Right lobe of liver (tissue), 6 donors: ENCODE measurements around the gene PYCR2. TPM values are rescaled to one million over a fixed set of nuclear protein-coding genes. Genes with fewer than 3 reads are reported as not detected.

Experiments used
- ATAC-seq, 4 donors: fragments of 200-7000 bp; cut with Tn5 transposase; one replicate each; pipeline ENCODE4 v1.9.1; 2020; ENCODE audit warnings: mild to moderate bottlenecking in 4 of 4, moderate library complexity in 4 of 4
- DNase-seq, 3 donors: peaks; one replicate each; pipeline ENCODE4 v3.0.0-alpha.2; 2020
- H3K27ac ChIP-seq, 3 donors: fragments of 200-600 bp; one replicate each; pipeline ENCODE4 v1.8.0; 2022
- H3K27me3 ChIP-seq, 2 donors: fragments of 200-600 bp; one replicate each; pipeline ENCODE4 v1.8.0; 2022
- H3K36me3 ChIP-seq, 4 donors: fragments of 200-600 bp; sonication (generic) in 1 of 4; one replicate each; pipeline versions ENCODE4 v1.5.1 to v1.8.0; 2017 to 2022; ENCODE audit warnings: control low read depth in 1 of 4
- H3K4me1 ChIP-seq, 4 donors: fragments of 200-600 bp; sonication (generic) in 1 of 4; one replicate each; pipeline versions ENCODE4 v1.5.1 to v1.8.0; 2017 to 2022; ENCODE audit warnings: control low read depth in 1 of 4
- H3K4me3 ChIP-seq, 3 donors: fragments of 200-600 bp; one replicate each; pipeline ENCODE4 v1.8.0; 2022
- H3K9me3 ChIP-seq, 4 donors: fragments of 200-600 bp; sonication (generic) in 1 of 4; one replicate each; pipeline versions ENCODE4 v1.5.1 to v1.8.0; 2017 to 2022; ENCODE audit warnings: control low read depth in 1 of 4
- POLR2A ChIP-seq: fragments of 450-650 bp; IDR thresholded peaks from one replicate; pipeline ENCODE4 v1.6.1; 2017; ENCODE audit warnings: antibody characterized with exemption, mild to moderate bottlenecking
- WGBS: methylation state at CpG from one replicate; pipeline ENCODE4 v1.1.6; 2018; ENCODE audit warnings: low coverage, low lambda C conversion rate; ENCODE audit not compliant: insufficient coverage; ENCODE audit errors: missing lambda C conversion rate; 5-methylcytosine and 5-hydroxymethylcytosine counted together
- intact Hi-C, 2 donors: fragments of 100-400 bp; cut with DNase I; formaldehyde crosslinking; loops; one replicate each; pipeline versions ENCODE4 v1.11.2 to v1.14.1; 2022
- total RNA-seq, 6 experiments: library from RNA; depleted of rRNA in 2 of 6; stranded (reverse); fragments of >200 nt in 2 of 6; fragmentation: NEBNext Ultra II Directional in 3 of 6; extraction: Animal tissue kit (Norgen Biotek cat#: 25700) in 3 of 6; gene quantifications; one replicate each; pipeline versions ENCODE4 v1.1.0 to v1.2.4, GENCODE V29; 2016 to 2023
- TF ChIP-seq, protein P1 (sequence below), 4 donors: fragments of 200-600 bp in 3 of 4; fragments of 450-650 bp in 1 of 4; IDR thresholded peaks; one replicate each; pipeline versions ENCODE4 v1.5.1 to v1.8.0; 2016 to 2022; ENCODE audit warnings: antibody characterized with exemption in 4 of 4, mild to moderate bottlenecking in 2 of 4
- donor health status: DM: no; HTN: yes; CAD: no.
- donor health status: DM: no; HTN: no; CAD: no.
- donor health status: DM: no; HTN: no; CAD: no.
- donor health status: DM: no; HTN: yes; CAD: no.
- donor health status: DM: no; HTN: yes; CAD: no.

The PYCR2 gene
- total RNA-seq, 6 experiments from 2014 or later = 20.0 to 42.6 (median 24.9) TPM

GRCh38 chr1:225965231-225965630, 41.2 kb upstream of the PYCR2 start:
- intact Hi-C loops = no loop called here
- H3K27ac ChIP-seq = peak overlapping the region in 1 of 3 donors; percentile 60
- H3K4me3 ChIP-seq = no peak overlapping the region
- peak in 1 of 3 donors; percentile 66 for DNase-seq
- H3K27me3 ChIP-seq = no peaks in the 10 kb centered on the region
- peak in 3 of 4 donors; percentile 43 to 71 (median 60) for ATAC-seq
- no peaks in the 10 kb centered on the region for H3K36me3 ChIP-seq
- peaks cover 0 to 14% (median 3%) of the 10 kb centered on the region in 4 donors for H3K4me1 ChIP-seq
- WGBS = 33% methylated on average over 3 of the region's 5 CpGs
- no peaks in the 10 kb centered on the region for H3K9me3 ChIP-seq
- TF ChIP-seq POLR2A = no peak
- TF ChIP-seq, protein P1, sequence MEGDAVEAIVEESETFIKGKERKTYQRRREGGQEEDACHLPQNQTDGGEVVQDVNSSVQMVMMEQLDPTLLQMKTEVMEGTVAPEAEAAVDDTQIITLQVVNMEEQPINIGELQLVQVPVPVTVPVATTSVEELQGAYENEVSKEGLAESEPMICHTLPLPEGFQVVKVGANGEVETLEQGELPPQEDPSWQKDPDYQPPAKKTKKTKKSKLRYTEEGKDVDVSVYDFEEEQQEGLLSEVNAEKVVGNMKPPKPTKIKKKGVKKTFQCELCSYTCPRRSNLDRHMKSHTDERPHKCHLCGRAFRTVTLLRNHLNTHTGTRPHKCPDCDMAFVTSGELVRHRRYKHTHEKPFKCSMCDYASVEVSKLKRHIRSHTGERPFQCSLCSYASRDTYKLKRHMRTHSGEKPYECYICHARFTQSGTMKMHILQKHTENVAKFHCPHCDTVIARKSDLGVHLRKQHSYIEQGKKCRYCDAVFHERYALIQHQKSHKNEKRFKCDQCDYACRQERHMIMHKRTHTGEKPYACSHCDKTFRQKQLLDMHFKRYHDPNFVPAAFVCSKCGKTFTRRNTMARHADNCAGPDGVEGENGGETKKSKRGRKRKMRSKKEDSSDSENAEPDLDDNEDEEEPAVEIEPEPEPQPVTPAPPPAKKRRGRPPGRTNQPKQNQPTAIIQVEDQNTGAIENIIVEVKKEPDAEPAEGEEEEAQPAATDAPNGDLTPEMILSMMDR (IDR thresholded peaks at IDR 0.05) = no peak

- H3K27me3 ChIP-seq = no peaks in the 10 kb centered on the region
- intact Hi-C loops = no loop called here
- no peaks in the 10 kb centered on the region for H3K9me3 ChIP-seq
- no peak for TF ChIP-seq POLR2A
- TF ChIP-seq, protein P1 (IDR thresholded peaks at IDR 0.05) = no peak
- peaks cover 0 to 14% (median 3%) of the 10 kb centered on the region in 4 donors for H3K4me1 ChIP-seq
- 87% methylated on average over 8 of the region's 15 CpGs for WGBS
- H3K4me3 ChIP-seq = no peak overlapping the region
- DNase-seq = peak in 1 of 3 donors; percentile 26
- no peak for ATAC-seq
- no peak overlapping the region for H3K27ac ChIP-seq
- H3K36me3 ChIP-seq = no peaks in the 10 kb centered on the region
Measured at GRCh38 chr1:225963735-225964530, 39.9 kb upstream of the PYCR2 start.

GRCh38 chr1:225962440-225962975, 38.5 kb upstream of the PYCR2 start:
- H3K4me3 ChIP-seq = no peak overlapping the region
- peaks cover 0 to 14% (median 3%) of the 10 kb centered on the region in 4 donors for H3K4me1 ChIP-seq
- H3K27ac ChIP-seq = no peak overlapping the region
- DNase-seq (peak in 2 of 3 donors; percentile 43 to 57), ATAC-seq (peak; percentile 64 to 73 (median 66))
- no peaks in the 10 kb centered on the region for H3K36me3 ChIP-seq
- no peaks in the 10 kb centered on the region for H3K27me3 ChIP-seq
- TF ChIP-seq POLR2A = no peak
- TF ChIP-seq, protein P1 (IDR thresholded peaks at IDR 0.05) = peak; percentile 11 to 63 (median 56)
- WGBS = 45% methylated on average over 12 of the region's 21 CpGs
- no peaks in the 10 kb centered on the region for H3K9me3 ChIP-seq
- intact Hi-C loops = no loop called here

- Histone ChIP-seq H3K36me3 (no peaks in the 10 kb centered on the region), H3K27ac (no peak overlapping the region), H3K9me3 (no peaks in the 10 kb centered on the region), H3K4me1 (peaks cover 0 to 14% (median 3%) of the 10 kb centered on the region in 4 donors), H3K4me3 (no peak overlapping the region), H3K27me3 (no peaks in the 10 kb centered on the region)
- no peak for TF ChIP-seq POLR2A
- peak in 1 of 3 donors; percentile 13 for DNase-seq
- WGBS = 61% methylated on average over 13 of the region's 20 CpGs
- intact Hi-C loops = no loop called here
- ATAC-seq = no peak
Measured at GRCh38 chr1:225961659-225962439, 37.8 kb upstream of the PYCR2 start.
